ENCODE data around the gene DNAH9.

Gene DNAH9

DNA sequence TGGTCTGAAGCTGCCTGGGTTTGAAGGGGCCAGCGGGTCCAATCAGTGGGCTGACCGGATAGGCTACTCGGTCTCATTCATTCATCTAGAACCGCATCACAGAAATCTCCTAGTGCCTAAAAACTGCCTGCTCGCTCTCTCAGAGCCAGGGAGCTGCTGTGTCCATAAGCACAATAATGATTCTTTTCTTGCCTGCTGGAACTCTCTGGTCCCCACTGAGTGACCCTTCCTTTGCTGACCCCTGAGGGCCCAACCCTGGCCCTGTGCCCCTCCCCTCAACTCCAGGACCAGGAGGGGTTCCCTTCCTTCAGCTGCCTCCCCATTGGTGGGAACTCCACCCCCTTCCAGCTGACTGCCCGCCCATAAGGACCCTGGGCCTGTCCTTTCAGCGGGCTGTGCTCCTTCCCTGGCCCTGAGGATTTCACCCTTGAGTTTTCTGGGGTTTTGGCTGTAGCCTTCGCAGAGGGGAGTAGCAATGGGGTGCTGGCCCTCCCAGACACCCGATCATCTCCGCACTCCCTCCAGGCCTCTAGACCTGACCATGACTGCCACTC lies 39.5 kb upstream of the DNAH9 start:
- Histone ChIP-seq H3K36me3 (ENCODE audit: insufficient read depth) (no peaks in the 10 kb centered on the region), H2AFZ (ENCODE audit: low read depth) (no peak overlapping the region), H3K9ac (no peak overlapping the region), H3K4me1 (ENCODE audit: low read depth, poor library complexity, severe bottlenecking) (no peaks in the 10 kb centered on the region), H3K4me2 (no peak overlapping the region), H4K20me1 (ENCODE audit: insufficient read depth) (no peaks in the 10 kb centered on the region), H3K27me3 (ENCODE audit: insufficient read depth, low read depth) (no peaks in the 10 kb centered on the region), H3K79me2 (ENCODE audit: insufficient read depth, low read depth) (no peaks in the 10 kb centered on the region), H3K27ac (no peak overlapping the region), H3K4me3 (IDR thresholded peaks at IDR 0.05; ENCODE audit: insufficient read depth, low read depth, low read length) (no peak overlapping the region)
- TF ChIP-seq, protein P1, sequence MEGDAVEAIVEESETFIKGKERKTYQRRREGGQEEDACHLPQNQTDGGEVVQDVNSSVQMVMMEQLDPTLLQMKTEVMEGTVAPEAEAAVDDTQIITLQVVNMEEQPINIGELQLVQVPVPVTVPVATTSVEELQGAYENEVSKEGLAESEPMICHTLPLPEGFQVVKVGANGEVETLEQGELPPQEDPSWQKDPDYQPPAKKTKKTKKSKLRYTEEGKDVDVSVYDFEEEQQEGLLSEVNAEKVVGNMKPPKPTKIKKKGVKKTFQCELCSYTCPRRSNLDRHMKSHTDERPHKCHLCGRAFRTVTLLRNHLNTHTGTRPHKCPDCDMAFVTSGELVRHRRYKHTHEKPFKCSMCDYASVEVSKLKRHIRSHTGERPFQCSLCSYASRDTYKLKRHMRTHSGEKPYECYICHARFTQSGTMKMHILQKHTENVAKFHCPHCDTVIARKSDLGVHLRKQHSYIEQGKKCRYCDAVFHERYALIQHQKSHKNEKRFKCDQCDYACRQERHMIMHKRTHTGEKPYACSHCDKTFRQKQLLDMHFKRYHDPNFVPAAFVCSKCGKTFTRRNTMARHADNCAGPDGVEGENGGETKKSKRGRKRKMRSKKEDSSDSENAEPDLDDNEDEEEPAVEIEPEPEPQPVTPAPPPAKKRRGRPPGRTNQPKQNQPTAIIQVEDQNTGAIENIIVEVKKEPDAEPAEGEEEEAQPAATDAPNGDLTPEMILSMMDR (conservative IDR thresholded peaks at IDR 0.05; ENCODE audit: low read depth, low read length): no peak

DNA sequence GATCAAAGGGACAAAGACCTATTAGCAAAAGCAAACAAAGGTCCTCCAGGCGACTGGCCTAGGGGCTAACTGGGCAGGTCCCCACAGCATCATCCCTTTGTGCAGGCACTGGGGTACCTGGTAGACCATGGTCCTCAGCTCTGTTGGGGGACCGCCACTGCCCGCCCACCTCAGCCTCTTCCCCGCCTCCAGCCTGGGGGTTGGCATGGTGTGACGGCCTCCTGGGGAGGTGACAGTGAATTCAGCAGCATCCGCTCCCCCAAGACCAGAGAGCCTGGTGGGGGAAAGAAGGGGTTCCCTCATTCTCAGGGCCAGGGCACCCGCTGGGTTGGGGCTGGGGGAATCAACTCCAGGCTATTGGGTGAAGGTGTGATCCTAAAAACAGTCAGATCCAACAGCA lies 38.7 kb upstream of the DNAH9 start:
- H3K27me3 ChIP-seq (ENCODE audit: insufficient read depth, low read depth): no peaks in the 10 kb centered on the region
- H3K4me1 ChIP-seq (ENCODE audit: low read depth, poor library complexity, severe bottlenecking): no peaks in the 10 kb centered on the region
- H3K9ac ChIP-seq: no peak overlapping the region
- no peaks in the 10 kb centered on the region for H4K20me1 ChIP-seq (ENCODE audit: insufficient read depth)
- H3K36me3 ChIP-seq (ENCODE audit: insufficient read depth): no peaks in the 10 kb centered on the region
- no peak overlapping the region for H3K4me2 ChIP-seq
- no peak overlapping the region for H3K4me3 ChIP-seq (IDR thresholded peaks at IDR 0.05; ENCODE audit: insufficient read depth, low read depth, low read length)
- H2AFZ ChIP-seq (ENCODE audit: low read depth): no peak overlapping the region
- no peaks in the 10 kb centered on the region for H3K79me2 ChIP-seq (ENCODE audit: insufficient read depth, low read depth)
- H3K27ac ChIP-seq: no peak overlapping the region
- TF ChIP-seq, protein P1 (conservative IDR thresholded peaks at IDR 0.05; ENCODE audit: low read depth, low read length): no peak

DNA sequence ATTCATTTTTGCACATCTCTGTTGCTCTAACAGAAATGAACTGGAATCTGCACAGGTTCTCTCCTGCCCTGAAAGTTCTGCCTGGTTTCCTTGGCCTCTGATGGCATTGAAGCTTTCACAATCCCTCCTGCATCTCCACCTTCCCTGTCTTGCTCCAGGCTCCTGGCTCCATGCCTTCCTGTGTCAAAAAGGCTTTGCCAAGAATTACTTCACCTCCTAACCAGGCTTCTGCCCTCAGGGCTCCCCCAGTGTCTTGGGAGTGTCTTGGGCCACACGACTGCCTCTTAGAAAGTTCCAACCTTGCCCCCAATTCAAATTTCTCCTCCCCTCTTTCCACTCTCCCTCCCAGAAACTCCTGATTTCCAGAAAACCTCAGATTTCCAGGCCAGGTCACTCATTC lies 37.0 kb upstream of the DNAH9 start:
- TF ChIP-seq, protein P1 (conservative IDR thresholded peaks at IDR 0.05; ENCODE audit: low read depth, low read length): no peak
- no peaks in the 10 kb centered on the region for H3K36me3 ChIP-seq (ENCODE audit: insufficient read depth)
- no peak overlapping the region for H3K27ac ChIP-seq
- H3K79me2 ChIP-seq (ENCODE audit: insufficient read depth, low read depth): no peaks in the 10 kb centered on the region
- no peaks in the 10 kb centered on the region for H3K4me1 ChIP-seq (ENCODE audit: low read depth, poor library complexity, severe bottlenecking)
- no peak overlapping the region for H3K9ac ChIP-seq
- no peak overlapping the region for H3K4me3 ChIP-seq (IDR thresholded peaks at IDR 0.05; ENCODE audit: insufficient read depth, low read depth, low read length)
- H3K4me2 ChIP-seq: no peak overlapping the region
- H3K27me3 ChIP-seq (ENCODE audit: insufficient read depth, low read depth): no peaks in the 10 kb centered on the region
- no peaks in the 10 kb centered on the region for H4K20me1 ChIP-seq (ENCODE audit: insufficient read depth)
- no peak overlapping the region for H2AFZ ChIP-seq (ENCODE audit: low read depth)

DNA sequence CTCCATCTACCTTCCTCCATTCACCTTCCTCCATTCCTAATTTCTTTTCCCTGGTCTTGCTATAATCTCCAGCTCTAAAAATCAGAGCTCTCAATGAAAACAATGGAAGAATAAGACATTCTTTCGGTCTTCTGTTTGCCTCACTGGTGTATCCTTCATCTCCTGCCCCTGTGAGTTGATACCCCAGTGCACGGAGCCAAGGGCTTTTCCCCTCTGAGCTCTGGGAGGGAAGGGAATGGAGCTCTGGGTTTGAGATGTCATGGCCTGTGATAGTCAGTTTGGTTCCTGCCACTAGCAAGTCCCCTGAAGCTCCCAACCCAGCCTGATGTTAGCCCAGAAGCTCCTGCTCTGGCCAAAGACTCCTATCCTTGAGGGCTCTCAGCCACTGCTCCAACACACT lies 36.6 kb upstream of the DNAH9 start:
- no peak overlapping the region for H2AFZ ChIP-seq (ENCODE audit: low read depth)
- no peak overlapping the region for H3K4me2 ChIP-seq
- H3K9ac ChIP-seq: no peak overlapping the region
- H3K4me1 ChIP-seq (ENCODE audit: low read depth, poor library complexity, severe bottlenecking): no peaks in the 10 kb centered on the region
- no peak overlapping the region for H3K27ac ChIP-seq
- no peaks in the 10 kb centered on the region for H3K36me3 ChIP-seq (ENCODE audit: insufficient read depth)
- H3K27me3 ChIP-seq (ENCODE audit: insufficient read depth, low read depth): no peaks in the 10 kb centered on the region
- no peaks in the 10 kb centered on the region for H4K20me1 ChIP-seq (ENCODE audit: insufficient read depth)
- TF ChIP-seq, protein P1 (conservative IDR thresholded peaks at IDR 0.05; ENCODE audit: low read depth, low read length): no peak
- no peaks in the 10 kb centered on the region for H3K79me2 ChIP-seq (ENCODE audit: insufficient read depth, low read depth)
- H3K4me3 ChIP-seq (IDR thresholded peaks at IDR 0.05; ENCODE audit: insufficient read depth, low read depth, low read length): no peak overlapping the region

Measured in KMS-11 (cell line).